ENCODE results near the gene CDH3.

The CDH3 gene

DNA sequence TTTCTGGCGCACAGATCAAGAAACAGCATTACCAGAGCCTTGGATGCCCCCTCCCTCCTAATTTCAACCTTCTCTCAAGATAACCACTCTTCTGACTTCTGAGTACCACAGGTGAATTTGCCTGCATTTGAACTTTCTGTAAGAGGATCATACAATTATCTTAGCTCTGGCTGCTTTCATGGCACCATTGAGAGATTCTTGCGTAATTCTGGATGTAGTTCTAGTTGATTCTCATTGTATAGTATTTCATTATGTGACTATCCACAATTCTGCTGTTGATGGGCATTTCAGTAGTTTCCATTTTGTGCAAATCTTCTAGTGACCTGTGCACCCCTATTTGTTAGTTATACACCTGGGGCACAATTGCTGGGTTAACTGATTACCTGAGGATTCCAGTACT lies 7.5 kb downstream of the CDH3 start:
- no peak for DNase-seq

- DNase-seq = no peak
These were observed 10.7 kb downstream of the CDH3 start for GRCh38 chr16:68655806-68656205.

DNA sequence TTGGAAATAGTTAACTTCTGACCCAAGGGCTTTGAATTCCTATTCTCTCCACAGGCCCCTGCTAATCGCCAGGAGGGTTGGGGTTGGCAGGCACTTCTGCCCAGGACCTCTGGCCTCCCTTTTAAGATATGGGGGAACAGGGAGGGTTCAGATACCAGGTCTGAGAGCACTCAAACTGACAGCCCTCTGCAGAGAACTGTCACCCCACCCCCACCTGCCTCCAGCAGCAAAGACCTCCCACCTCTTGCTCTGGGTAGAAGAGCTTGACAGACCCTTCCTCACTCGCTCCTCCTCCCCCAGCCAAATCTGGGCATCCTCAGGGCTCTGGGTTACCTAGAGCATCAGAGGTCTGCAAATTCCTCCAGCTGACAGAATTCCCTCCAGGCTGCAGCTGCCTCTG lies 11.6 kb downstream of the CDH3 start:
- no peak for DNase-seq

DNA sequence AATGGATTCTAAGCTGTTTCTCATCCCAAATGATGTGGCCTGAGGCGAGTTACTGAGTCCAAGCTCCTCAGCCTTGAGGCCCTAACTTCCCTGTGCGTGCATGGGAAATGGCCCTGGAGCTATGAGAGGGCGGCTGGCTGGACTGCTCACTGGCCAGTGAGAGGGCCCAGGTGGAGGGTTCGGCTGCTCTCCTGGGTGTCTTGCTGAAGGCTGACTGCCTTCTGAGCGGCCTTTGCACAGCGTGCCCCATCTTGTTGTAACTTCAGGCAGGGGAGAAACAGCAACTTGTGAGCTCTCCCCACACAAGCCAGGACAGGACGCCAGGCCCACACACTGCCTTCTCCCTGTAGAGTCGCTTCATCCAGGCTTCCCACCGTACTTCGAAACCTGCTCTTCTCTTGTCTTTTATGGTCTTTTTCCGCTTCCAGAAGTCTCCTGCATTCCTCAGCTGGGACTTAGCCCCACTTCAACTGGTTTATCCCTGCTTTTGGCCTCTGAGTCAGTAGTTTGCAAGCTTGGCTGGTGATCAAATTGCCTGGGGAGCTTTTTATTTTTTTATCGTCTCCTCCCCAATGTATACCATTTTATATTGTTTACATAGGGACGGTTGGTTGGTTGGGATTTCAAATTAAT lies 13.3 kb downstream of the CDH3 start:
- DNase-seq = no peak

DNA sequence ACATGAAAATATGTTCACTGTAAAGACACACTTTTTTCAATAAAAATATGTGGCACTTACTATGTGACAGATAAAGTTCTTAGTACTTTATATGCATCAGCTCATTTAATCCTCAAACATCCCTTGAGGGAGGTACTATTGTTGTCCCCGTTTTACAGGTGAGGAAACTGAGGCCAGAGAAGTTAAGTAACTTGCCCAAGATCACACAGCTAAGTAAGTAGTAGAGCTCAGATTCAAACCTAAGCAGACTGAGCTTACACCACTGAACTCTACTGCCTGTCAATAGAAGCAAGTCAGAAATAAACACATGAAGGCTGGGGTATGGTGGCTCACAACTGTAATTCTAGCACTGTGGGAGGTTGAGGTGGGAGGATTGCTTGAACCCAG lies 13.9 kb downstream of the CDH3 start:
- DNase-seq = no peak

DNA sequence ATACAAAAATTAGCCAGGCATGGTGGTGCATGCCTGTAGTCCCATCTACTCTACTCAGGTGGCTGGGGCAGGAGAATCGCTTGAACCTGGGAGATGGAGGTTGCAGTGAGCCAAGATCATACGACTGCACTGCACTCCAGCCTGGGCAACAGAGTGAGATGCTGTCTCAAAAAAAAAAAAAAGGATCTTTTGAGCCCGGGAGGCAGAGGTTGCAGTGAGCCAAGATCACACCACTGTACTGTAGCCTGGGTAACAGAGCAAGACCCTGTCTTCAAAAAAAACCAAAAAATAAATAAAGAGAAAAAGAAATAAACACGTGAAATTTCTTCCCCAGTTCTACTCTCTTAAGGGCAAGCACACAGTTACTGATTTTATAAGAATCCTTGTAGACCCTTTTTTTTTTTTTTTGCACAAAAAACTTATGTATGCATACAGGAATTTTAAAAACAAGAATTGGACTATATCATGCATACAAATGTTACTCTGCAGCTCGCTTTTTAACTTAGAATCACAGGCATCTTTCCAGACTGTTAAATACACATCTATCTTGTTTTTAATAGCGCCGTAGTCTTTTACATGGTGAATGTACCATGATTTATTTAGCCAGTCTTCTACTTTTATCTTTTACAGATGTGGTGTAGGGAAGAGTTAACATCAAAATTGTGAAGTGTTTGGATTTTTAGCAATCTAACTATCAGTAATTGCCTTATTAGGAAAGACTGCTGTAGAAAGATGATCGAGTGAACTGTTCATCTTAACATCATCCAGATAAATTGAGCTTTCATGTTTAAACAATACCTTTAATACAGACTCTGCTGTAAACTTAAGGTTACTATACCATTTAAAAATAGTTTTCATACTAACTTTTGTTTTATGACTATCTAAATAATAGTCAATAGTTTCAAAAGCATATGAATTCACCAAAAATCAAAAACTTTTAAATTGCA lies 14.6 kb downstream of the CDH3 start:
- DNase-seq = no peak

DNA sequence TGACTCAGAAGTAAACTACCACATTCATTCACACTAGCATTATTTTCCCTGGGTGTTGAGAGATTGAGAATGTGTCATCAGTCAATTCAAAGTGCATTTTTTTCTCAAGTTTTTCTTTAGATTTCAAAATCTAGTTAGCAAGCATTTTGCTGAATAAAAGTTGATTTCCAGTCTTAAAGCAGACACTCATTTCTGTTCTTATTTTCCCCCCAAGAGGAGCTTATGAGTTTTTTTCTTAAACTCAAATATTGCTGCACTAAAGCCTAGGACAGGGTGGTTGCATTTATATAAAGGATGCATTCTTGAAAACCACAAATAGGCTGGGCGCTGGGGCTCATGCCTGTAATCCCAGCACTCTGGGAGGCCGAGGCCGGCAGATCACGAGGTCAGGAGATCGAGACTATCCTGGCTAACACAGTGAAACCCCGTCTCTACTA lies 15.3 kb downstream of the CDH3 start:
- no peak for DNase-seq

- DNase-seq = no peak
These were observed 16.9 kb downstream of the CDH3 start for GRCh38 chr16:68662035-68662434.

DNA sequence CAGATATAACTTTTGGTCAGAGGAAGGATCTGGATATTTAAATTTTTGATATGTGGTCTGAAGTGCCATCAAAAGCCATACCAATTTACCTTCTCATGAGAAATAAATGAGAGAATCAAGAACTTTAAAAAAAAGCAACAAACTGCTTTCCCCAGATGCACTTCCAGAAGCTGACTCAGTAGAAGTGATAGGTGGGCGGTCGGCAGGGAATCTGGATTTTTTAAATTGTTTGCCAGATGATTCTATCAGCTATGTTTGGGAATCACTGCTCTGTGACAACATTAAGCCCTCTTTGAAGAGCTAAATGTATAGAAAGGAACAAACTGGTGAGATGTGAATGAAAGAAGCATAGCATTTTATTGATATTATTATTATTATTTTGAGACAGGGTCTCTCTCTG lies 19.2 kb downstream of the CDH3 start:
- DNase-seq = no peak

GRCh38 chr16:68665501-68665900 lies 20.4 kb downstream of the CDH3 start:
- no peak for DNase-seq

GRCh38 chr16:68668266-68668665 lies 23.2 kb downstream of the CDH3 start:
- no peak for DNase-seq

DNA sequence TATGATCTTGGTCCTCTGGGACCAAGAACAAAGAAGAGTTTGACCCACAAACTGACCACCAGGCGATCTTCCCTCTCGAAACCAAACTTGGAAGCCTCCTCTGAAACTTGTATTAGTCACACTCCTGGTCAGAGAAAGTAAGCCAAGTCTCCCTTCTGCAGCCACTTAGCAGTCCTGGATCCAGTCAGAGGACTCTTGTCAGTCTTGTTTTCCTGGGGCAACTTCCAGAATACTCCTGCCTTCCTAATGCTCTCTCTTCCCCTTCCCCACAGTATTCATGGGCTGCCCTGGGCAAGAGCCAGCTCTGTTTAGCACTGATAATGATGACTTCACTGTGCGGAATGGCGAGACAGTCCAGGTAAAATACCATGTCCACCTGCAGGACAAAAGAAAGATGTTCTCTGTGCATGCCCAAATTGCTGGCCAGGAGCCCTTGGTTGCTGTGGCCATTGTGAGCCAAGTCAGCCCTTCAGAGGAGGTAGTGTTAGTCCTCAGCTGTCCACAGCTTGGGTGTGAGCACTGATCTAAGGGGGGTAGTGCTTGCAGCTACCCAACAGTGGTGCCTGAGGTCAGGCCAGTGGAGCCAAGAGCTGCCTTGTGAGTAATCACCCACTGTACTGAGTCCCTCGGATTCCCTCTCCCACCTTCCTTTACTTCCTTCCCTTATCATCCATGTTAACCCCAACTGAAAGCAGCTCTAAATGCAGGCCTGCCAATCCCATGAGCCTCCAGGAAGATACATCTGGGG lies 31.2 kb downstream of the CDH3 start:
- no peak for DNase-seq

DNA sequence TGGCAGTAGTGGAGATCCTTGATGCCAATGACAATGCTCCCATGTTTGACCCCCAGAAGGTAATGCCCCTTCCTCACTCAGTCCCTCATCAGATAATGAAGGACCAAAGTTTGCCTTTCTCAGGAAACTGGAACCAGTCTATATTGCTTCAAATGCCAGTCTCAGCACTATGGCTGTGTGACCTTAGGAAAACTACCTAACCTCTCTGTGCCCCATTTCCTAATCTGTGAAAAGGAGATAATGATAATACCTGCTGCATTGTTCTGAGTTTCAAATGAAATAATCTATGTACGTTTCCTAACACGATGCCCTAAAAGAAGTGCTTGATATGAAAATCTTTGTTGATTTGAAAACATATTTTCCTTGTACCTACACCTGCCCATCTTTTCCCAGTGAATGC lies 35.9 kb downstream of the CDH3 start:
- DNase-seq = no peak

DNA sequence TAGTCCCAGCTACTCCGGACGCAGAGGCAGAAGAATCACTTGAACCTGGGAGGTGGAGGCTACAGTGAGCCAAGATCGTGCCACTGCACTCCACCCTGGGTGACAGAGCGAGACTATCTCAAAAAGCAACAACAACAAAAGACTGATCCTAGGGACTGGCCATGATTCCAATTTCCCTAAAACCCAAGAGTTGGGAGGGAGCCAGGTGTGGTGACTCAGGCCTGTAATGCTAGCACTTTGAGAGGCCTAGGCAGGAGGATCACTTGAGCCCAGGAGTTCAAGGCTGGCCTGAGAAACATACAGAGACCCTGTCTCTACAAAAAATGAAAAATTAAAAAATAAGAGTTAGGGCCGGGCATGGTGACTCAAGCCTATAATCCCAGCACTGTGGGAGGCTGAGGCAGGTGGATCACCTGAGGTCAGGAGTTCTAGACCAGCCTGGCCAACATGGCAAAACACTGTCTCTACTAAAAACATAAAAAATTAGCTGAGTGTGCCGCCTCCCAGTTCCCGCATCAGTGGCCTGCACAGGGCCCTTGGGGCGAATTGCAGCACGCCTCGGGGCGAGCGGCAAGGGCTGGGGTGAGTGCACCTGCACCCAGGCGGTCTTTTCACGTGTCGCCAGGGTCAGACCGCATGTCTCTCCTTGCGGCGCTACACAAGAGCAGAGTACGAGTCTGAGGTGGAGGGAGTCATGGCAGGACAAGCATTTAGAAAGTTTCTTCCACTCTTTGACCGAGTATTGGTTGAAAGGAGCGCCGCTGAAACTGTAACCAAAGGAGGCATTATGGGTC lies 40.8 kb downstream of the CDH3 start:
- no peak for DNase-seq

DNA sequence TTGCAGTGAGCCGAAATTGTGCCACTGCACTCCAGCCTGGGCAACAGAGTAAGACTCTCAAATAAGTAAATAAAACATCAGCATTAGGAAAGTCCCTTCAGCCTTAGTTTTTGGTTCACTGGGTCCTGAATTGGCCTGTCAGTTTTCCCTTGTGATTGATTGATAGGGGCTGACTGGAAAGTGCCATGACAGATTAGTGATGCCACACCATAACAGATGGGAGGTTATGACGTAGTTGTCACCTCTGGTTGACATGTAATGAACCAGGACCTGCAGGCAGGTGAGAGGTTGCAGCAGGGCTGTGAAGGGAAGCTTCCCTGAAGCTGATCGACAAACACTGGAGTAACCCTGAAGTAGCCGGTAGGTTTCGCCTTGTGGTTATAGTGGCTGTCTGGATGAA lies 41.8 kb downstream of the CDH3 start:
- DNase-seq = no peak

DNA sequence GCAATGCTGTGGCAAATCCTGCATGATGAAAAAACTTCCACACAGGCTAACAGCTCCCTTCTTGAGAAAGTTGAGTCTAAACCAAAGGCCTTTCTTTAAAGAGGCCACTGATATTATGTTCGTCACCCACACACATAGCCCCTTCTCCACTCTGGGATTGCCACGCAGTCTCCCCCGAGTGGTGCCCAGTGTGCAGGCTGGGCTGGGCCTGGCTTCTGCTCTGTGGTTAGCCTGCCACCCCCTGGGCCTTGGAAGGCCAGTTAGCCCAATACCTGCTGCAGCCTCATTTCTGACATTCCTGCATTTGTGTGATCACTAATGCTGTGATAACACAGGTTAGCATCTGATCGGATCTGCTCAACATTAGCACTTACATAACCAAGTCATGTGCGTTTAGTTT lies 44.8 kb downstream of the CDH3 start:
- DNase-seq = no peak

DNA sequence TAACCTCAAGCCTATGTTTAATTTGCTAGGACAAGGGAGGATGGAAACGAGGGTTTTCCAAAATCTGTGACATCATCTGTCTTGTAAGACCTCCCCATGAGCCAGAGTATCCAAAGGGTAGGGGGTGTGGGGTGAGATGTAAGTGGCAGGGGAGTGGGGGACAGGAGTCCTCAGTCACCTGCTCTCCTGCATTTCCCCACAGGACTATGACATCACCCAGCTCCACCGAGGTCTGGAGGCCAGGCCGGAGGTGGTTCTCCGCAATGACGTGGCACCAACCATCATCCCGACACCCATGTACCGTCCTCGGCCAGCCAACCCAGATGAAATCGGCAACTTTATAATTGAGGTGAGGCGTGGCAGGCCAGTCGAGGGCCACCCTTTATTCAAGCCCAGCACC lies 50.5 kb downstream of the CDH3 start:
- DNase-seq = no peak

DNA sequence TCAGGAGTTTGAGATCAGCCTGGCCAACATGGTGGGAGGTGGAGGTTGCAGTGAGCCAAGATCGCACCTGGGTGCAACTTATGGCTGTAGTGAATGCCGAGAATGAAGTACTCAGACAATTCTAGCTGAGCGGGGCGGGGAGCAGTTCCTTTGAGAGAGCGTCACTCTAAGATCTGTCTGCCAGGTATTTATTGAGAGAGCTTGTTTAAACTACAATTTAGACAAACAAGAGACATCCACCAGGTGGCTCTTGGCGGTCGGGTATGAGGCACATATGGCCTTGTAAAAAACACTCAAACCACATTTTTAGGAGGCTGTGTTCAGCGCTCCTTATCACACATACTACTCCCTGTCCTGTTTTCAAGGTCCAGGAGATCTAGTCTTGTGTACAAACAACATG lies 51.4 kb downstream of the CDH3 start:
- DNase-seq = no peak

DNA sequence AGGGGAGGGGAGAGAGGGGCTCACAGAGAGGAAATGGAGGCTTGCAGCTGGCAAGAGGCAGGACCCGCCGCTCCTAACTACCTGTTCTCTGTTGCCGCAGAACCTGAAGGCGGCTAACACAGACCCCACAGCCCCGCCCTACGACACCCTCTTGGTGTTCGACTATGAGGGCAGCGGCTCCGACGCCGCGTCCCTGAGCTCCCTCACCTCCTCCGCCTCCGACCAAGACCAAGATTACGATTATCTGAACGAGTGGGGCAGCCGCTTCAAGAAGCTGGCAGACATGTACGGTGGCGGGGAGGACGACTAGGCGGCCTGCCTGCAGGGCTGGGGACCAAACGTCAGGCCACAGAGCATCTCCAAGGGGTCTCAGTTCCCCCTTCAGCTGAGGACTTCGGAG lies 53.0 kb downstream of the CDH3 start:
- DNase-seq = no peak

GRCh38 chr16:68700120-68700519 lies 55.0 kb downstream of the CDH3 start:
- DNase-seq = no peak

DNA sequence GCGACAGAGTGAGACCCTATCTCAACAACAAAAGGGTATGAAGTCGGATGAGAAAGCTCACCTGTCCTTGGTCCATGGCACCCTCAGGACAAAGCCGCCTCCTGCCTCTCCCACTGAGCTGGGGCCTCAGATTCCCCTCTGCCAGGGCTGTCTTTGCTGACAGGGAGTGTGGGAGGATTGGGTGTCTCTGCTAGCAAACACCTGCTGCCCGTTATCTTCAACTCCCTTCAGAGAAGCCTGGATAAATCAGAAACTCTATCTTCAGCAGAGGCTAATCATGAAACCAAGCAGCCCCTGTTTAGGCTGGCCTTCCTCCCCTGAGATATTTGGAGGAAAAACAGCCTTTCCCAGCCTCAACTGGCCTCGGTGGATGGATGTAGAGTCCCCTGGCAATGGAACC lies 55.7 kb downstream of the CDH3 start:
- no peak for DNase-seq

- DNase-seq = peak; percentile 44
These were observed 59.2 kb downstream of the CDH3 start for GRCh38 chr16:68704232-68704867.
